ENCODE results near the gene DUS1L. TPM values are rescaled to one million over a fixed set of nuclear protein-coding genes. Genes with fewer than 3 reads are reported as not detected.

Gene DUS1L
- total RNA-seq, 2 experiments from 2014 or later, result 118 to 131 TPM

GRCh38 chr17:82084373-82085030 lies 18.9 kb upstream of the DUS1L start:
- no peak for DNase-seq
- ChIA-PET POLR2A (interaction anchor here (0.6 to 0.8 kb wide), 2 partner anchors 20 to 100 kb away, joined by 3 read pairs; partner anchors contain the start of gene DUS1L), CTCF (no interaction called here)
- no peaks in the 10 kb centered on the region for H3K9me3 Mint-ChIP-seq
- no peaks in the 10 kb centered on the region for H3K4me1 Mint-ChIP-seq (ENCODE audit: low read depth)
- H3K27ac Mint-ChIP-seq, result no peak overlapping the region
- H3K27me3 Mint-ChIP-seq, result no peaks in the 10 kb centered on the region
- no peak overlapping the region for H3K4me3 Mint-ChIP-seq
- intact Hi-C loops (cut with micrococcal nuclease), result no loop called here
- peaks cover 22% of the 10 kb centered on the region for H3K36me3 Mint-ChIP-seq

- ChIA-PET POLR2A (no interaction called here), CTCF (no interaction called here)
- H3K27ac Mint-ChIP-seq, result no peak overlapping the region
Measured at GRCh38 chr17:82083533-82084359, 18.1 kb upstream of the DUS1L start.

GRCh38 chr17:82083009-82083408 lies 17.4 kb upstream of the DUS1L start:
- no peaks in the 10 kb centered on the region for H3K27me3 Mint-ChIP-seq
- DNase-seq, result no peak
- H3K4me1 Mint-ChIP-seq (ENCODE audit: low read depth), result no peaks in the 10 kb centered on the region
- H3K27ac Mint-ChIP-seq, result no peak overlapping the region
- ChIA-PET CTCF (no interaction called here), POLR2A (no interaction called here)
- H3K4me3 Mint-ChIP-seq, result no peak overlapping the region
- intact Hi-C loops (cut with micrococcal nuclease), result no loop called here
- H3K36me3 Mint-ChIP-seq, result peaks cover 26% of the 10 kb centered on the region
- no peaks in the 10 kb centered on the region for H3K9me3 Mint-ChIP-seq

More at GRCh38 chr17:82083533-82084359, 18.1 kb upstream of the DUS1L start:
- H3K9me3 Mint-ChIP-seq, result no peaks in the 10 kb centered on the region
- H3K27me3 Mint-ChIP-seq, result no peaks in the 10 kb centered on the region
- H3K36me3 Mint-ChIP-seq, result peaks cover 24% of the 10 kb centered on the region
- no peaks in the 10 kb centered on the region for H3K4me1 Mint-ChIP-seq (ENCODE audit: low read depth)
- DNase-seq, result no peak
- intact Hi-C loops (cut with micrococcal nuclease), result no loop called here
- no peak overlapping the region for H3K4me3 Mint-ChIP-seq

- intact Hi-C loops (cut with micrococcal nuclease), result no loop called here
- H3K27ac Mint-ChIP-seq, result no peak overlapping the region
- H3K27me3 Mint-ChIP-seq, result no peaks in the 10 kb centered on the region
- no peak for DNase-seq
- no peak overlapping the region for H3K4me3 Mint-ChIP-seq
- H3K4me1 Mint-ChIP-seq (ENCODE audit: low read depth), result no peaks in the 10 kb centered on the region
- ChIA-PET POLR2A (no interaction called here), CTCF (no interaction called here)
- H3K36me3 Mint-ChIP-seq, result peaks cover 26% of the 10 kb centered on the region
- H3K9me3 Mint-ChIP-seq, result no peaks in the 10 kb centered on the region
Measured at GRCh38 chr17:82082456-82082855, 16.9 kb upstream of the DUS1L start.

- POLR2A ChIA-PET, result no interaction called here
- no peaks in the 10 kb centered on the region for H3K4me1 Mint-ChIP-seq (ENCODE audit: low read depth)
- no peak overlapping the region for H3K27ac Mint-ChIP-seq
- H3K9me3 Mint-ChIP-seq, result no peaks in the 10 kb centered on the region
- no peaks in the 10 kb centered on the region for H3K27me3 Mint-ChIP-seq
- intact Hi-C loops (cut with micrococcal nuclease), result no loop called here
- H3K36me3 Mint-ChIP-seq, result peaks cover 26% of the 10 kb centered on the region
- CTCF ChIA-PET, result interaction anchor here (0.6 kb wide), 1 partner anchor 51 kb away, joined by 3 read pairs; no protein-coding TSS in a partner anchor
- DNase-seq, result no peak
- no peak overlapping the region for H3K4me3 Mint-ChIP-seq
Measured at GRCh38 chr17:82081966-82082365, 16.4 kb upstream of the DUS1L start.

GRCh38 chr17:82081546-82081945 lies 15.9 kb upstream of the DUS1L start:
- ChIA-PET POLR2A (no interaction called here), CTCF (interaction anchor here (0.6 kb wide), 1 partner anchor 51 kb away, joined by 3 read pairs; no protein-coding TSS in a partner anchor)
- H3K27ac Mint-ChIP-seq, result no peak overlapping the region
- H3K4me1 Mint-ChIP-seq (ENCODE audit: low read depth), result no peaks in the 10 kb centered on the region
- no peaks in the 10 kb centered on the region for H3K9me3 Mint-ChIP-seq
- intact Hi-C loops (cut with micrococcal nuclease), result no loop called here
- no peaks in the 10 kb centered on the region for H3K27me3 Mint-ChIP-seq
- peaks cover 26% of the 10 kb centered on the region for H3K36me3 Mint-ChIP-seq
- H3K4me3 Mint-ChIP-seq, result no peak overlapping the region
- no peak for DNase-seq

GRCh38 chr17:82080789-82081464 lies 15.3 kb upstream of the DUS1L start:
- CTCF ChIA-PET, result no interaction called here
- no peaks in the 10 kb centered on the region for H3K9me3 Mint-ChIP-seq

GRCh38 chr17:82080048-82080788 lies 14.6 kb upstream of the DUS1L start:
- DNase-seq, result no peak
- H3K4me1 Mint-ChIP-seq (ENCODE audit: low read depth), result no peaks in the 10 kb centered on the region
- no peaks in the 10 kb centered on the region for H3K27me3 Mint-ChIP-seq
- H3K4me3 Mint-ChIP-seq, result no peak overlapping the region
- H3K27ac Mint-ChIP-seq, result no peak overlapping the region
- intact Hi-C loops (cut with micrococcal nuclease), result no loop called here
- POLR2A ChIA-PET, result no interaction called here
- CTCF ChIA-PET, result no interaction called here
- peaks cover 26% of the 10 kb centered on the region for H3K36me3 Mint-ChIP-seq
- no peaks in the 10 kb centered on the region for H3K9me3 Mint-ChIP-seq

More at GRCh38 chr17:82080789-82081464, 15.3 kb upstream of the DUS1L start:
- Mint-ChIP-seq H3K4me1 (ENCODE audit: low read depth) (no peaks in the 10 kb centered on the region), H3K36me3 (peaks cover 26% of the 10 kb centered on the region), H3K27me3 (no peaks in the 10 kb centered on the region), H3K4me3 (no peak overlapping the region), H3K27ac (no peak overlapping the region)
- intact Hi-C loops (cut with micrococcal nuclease), result no loop called here
- DNase-seq, result no peak
- POLR2A ChIA-PET, result no interaction called here

- Mint-ChIP-seq H3K4me3 (no peak overlapping the region), H3K4me1 (ENCODE audit: low read depth) (no peaks in the 10 kb centered on the region), H3K36me3 (peaks cover 21% of the 10 kb centered on the region), H3K27me3 (no peaks in the 10 kb centered on the region), H3K27ac (no peak overlapping the region), H3K9me3 (no peaks in the 10 kb centered on the region)
- ChIA-PET POLR2A (no interaction called here), CTCF (no interaction called here)
- intact Hi-C loops (cut with micrococcal nuclease), result no loop called here
- no peak for DNase-seq
Measured at GRCh38 chr17:82079001-82079677, 13.5 kb upstream of the DUS1L start.

GRCh38 chr17:82078433-82078832 lies 12.8 kb upstream of the DUS1L start:
- ChIA-PET CTCF (no interaction called here), POLR2A (interaction anchor here (1.4 kb wide), 1 partner anchor 19 kb away, joined by 6 read pairs; no protein-coding TSS in a partner anchor)

GRCh38 chr17:82077617-82078358 lies 12.2 kb upstream of the DUS1L start:
- ChIA-PET POLR2A (interaction anchor here (1.4 kb wide), 1 partner anchor 18 kb away, joined by 6 read pairs; no protein-coding TSS in a partner anchor), CTCF (interaction anchor here (1.6 kb wide), 1 partner anchor 48 kb away, joined by 7 read pairs; no protein-coding TSS in a partner anchor)
- DNase-seq, result no peak
- H3K27ac Mint-ChIP-seq, result no peak overlapping the region
- H3K27me3 Mint-ChIP-seq, result no peaks in the 10 kb centered on the region
- no peaks in the 10 kb centered on the region for H3K4me1 Mint-ChIP-seq (ENCODE audit: low read depth)
- H3K36me3 Mint-ChIP-seq, result peaks cover 11% of the 10 kb centered on the region
- H3K9me3 Mint-ChIP-seq, result no peaks in the 10 kb centered on the region
- intact Hi-C loops (cut with micrococcal nuclease), result no loop called here
- H3K4me3 Mint-ChIP-seq, result no peak overlapping the region

More at GRCh38 chr17:82078433-82078832, 12.8 kb upstream of the DUS1L start:
- Mint-ChIP-seq H3K27me3 (no peaks in the 10 kb centered on the region), H3K4me1 (ENCODE audit: low read depth) (no peaks in the 10 kb centered on the region), H3K4me3 (no peak overlapping the region), H3K9me3 (no peaks in the 10 kb centered on the region), H3K27ac (no peak overlapping the region), H3K36me3 (peaks cover 16% of the 10 kb centered on the region)
- intact Hi-C loops (cut with micrococcal nuclease), result no loop called here
- DNase-seq, result no peak
